CD4-positive, alpha-beta T cell treated with Interleukin-12 subunit alpha and Interleukin-12 subunit beta, for 1 hour (primary cell): ENCODE data around the gene CTNND2.

Experiments used
- DNase-seq: peaks from one replicate; pipeline ENCODE4 v3.0.0-alpha.2; 2020

CTNND2 gene

GRCh38 chr5:10964806-10965205 lies 939.4 kb downstream of the CTNND2 start:
- no peak for DNase-seq

GRCh38 chr5:10958728-10959127 lies 945.5 kb downstream of the CTNND2 start:
- DNase-seq, result no peak

- DNase-seq, result no peak
These were observed 954.2 kb downstream of the CTNND2 start for GRCh38 chr5:10949856-10950630.

GRCh38 chr5:10946050-10946449 lies 958.2 kb downstream of the CTNND2 start:
- DNase-seq, result no peak

- DNase-seq, result no peak
These were observed 962.3 kb downstream of the CTNND2 start for GRCh38 chr5:10941900-10942299.

GRCh38 chr5:10936081-10936855 lies 968.0 kb downstream of the CTNND2 start:
- DNase-seq, result no peak

- no peak for DNase-seq
These were observed 968.7 kb downstream of the CTNND2 start for GRCh38 chr5:10935536-10935935.

GRCh38 chr5:10934783-10935355 lies 969.4 kb downstream of the CTNND2 start:
- DNase-seq, result no peak

- DNase-seq, result no peak
These were observed 971.1 kb downstream of the CTNND2 start for GRCh38 chr5:10933121-10933520.

GRCh38 chr5:10932426-10932825 lies 971.8 kb downstream of the CTNND2 start:
- DNase-seq, result no peak

- DNase-seq, result no peak
These were observed 976.6 kb downstream of the CTNND2 start for GRCh38 chr5:10927608-10928007.

- no peak for DNase-seq
These were observed 980.9 kb downstream of the CTNND2 start for GRCh38 chr5:10923310-10923709.
